Measurements from ENCODE around the gene LRP6.

LRP6 gene

DNA sequence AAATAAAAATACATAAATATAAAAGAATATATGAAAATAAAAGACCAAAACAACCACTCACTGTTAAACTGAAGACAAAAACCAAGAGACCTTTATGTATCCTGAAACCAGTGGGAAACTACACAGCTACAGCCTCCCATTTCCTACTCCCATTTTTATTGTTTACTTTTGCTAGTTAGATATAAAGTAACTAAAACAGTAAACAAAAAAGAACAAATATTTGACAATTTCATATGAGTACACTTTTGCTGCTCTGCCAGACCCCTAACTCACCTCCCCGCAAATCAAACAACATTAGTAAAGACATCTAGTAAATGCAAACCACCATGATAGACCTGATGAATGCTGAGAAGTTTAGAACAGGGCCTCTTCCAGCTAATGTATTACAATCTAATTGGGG lies 99.0 kb downstream of the LRP6 start:
- no peak overlapping the region for H3K4me3 ChIP-seq
- no peak for DNase-seq (ENCODE audit: low spot score)
- TF ChIP-seq, protein P1, sequence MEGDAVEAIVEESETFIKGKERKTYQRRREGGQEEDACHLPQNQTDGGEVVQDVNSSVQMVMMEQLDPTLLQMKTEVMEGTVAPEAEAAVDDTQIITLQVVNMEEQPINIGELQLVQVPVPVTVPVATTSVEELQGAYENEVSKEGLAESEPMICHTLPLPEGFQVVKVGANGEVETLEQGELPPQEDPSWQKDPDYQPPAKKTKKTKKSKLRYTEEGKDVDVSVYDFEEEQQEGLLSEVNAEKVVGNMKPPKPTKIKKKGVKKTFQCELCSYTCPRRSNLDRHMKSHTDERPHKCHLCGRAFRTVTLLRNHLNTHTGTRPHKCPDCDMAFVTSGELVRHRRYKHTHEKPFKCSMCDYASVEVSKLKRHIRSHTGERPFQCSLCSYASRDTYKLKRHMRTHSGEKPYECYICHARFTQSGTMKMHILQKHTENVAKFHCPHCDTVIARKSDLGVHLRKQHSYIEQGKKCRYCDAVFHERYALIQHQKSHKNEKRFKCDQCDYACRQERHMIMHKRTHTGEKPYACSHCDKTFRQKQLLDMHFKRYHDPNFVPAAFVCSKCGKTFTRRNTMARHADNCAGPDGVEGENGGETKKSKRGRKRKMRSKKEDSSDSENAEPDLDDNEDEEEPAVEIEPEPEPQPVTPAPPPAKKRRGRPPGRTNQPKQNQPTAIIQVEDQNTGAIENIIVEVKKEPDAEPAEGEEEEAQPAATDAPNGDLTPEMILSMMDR (IDR thresholded peaks at IDR 0.05): no peak
- H3K27ac ChIP-seq: no peak overlapping the region

DNA sequence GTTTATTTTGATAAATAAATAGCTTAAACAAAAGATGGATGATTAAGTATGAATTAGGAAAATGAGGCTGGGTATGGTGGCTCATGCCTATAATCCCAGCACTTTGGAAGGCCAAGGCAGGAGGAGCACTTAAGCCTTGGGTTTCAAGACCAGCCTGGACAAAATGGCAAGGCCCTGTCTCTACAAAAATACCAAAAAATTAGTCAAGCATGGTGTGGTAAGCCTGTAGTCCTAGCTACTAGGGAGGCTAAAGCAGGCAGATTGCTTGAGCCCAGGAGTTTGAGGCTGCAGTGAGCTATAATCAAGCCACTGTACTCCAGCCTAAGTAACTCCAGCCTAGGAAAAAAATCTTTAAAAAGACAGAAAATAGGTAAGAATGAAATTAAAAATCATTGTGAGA lies 100.1 kb downstream of the LRP6 start:
- TF ChIP-seq, protein P1 (IDR thresholded peaks at IDR 0.05): no peak
- no peak for DNase-seq (ENCODE audit: low spot score)
- Histone ChIP-seq H3K4me3 (no peak overlapping the region), H3K27ac (no peak overlapping the region)

DNA sequence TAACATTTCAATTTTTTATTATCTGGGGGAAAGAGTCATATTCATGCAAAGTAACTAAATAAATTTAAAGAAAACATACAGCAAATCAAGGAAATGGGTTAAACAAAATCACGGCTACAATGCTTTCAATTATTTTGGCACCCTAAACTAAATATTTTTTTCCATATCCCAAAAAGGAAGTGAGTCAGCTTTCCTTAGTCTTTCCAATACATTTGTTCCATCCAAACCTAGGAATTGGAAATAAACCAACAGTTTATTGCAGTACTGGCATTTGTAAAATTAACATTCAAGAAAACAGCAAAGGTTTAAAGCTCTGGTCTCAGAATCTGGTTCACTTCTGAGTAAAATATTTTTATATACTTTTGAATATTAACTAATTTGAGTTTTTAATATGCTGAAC lies 106.9 kb downstream of the LRP6 start:
- no peak for DNase-seq (ENCODE audit: low spot score)
- TF ChIP-seq, protein P1 (IDR thresholded peaks at IDR 0.05): no peak
- Histone ChIP-seq H3K4me3 (no peak overlapping the region), H3K27ac (no peak overlapping the region)

DNA sequence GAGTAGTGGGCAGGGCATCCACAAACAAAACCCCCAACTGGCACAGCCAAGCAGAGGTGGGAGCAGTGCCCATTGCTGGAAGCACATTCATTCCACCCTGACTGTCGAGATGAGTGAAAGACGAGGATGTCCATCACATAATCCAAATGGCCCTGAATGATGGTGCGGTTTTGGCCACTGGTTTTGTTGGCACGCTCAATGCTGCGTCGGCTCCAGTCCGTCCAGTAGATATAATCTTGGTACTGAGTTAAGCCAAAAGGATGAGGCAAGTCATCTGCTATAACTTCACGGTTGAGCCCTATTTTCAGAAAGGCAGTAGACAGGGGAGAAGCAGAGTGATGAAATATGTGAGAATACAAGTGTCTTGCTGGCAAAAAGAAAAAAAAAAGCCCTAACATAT lies 108.0 kb downstream of the LRP6 start:
- no peak for DNase-seq (ENCODE audit: low spot score)
- no peak overlapping the region for H3K27ac ChIP-seq
- H3K4me3 ChIP-seq: no peak overlapping the region
- TF ChIP-seq, protein P1 (IDR thresholded peaks at IDR 0.05): no peak

DNA sequence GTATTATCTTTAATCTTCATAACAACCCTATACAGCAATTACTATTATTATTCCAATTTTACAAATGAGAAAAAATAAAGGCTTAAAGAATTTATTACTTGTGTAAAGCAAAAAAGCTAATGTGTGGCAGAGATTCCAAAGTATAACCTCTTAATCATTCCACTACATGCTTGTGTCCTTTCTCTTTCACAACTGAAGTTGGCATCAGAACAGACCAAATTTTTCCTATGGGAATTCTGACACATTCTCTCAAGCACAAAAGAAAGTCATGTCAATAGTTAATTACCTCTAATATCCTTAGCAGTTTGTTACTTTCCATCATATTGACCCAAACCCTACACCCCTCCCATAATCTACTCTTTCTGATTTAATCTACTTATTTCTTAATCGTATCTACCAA lies 109.4 kb downstream of the LRP6 start:
- DNase-seq (ENCODE audit: low spot score): no peak
- TF ChIP-seq, protein P1 (IDR thresholded peaks at IDR 0.05): no peak
- H3K27ac ChIP-seq: no peak overlapping the region
- no peak overlapping the region for H3K4me3 ChIP-seq

DNA sequence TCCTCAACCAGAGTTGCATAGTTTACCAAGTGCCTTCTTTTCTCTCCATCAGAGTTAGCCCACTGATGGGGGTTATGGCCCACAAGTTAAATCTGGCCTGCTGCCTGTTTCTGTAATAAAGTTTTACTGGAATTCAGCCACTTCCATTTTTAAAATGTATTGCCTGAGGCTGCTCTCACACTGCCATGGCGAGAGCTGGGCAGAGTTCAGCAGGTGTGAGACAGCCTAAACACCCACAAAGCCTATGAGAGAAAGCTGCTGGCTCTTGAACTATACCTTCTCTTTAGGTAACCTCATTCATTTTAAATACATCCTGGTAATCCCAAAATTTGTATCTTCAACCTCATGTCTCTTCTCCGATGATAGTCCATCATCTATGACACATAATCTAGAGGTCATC lies 110.0 kb downstream of the LRP6 start:
- TF ChIP-seq, protein P1 (IDR thresholded peaks at IDR 0.05): no peak

DNA sequence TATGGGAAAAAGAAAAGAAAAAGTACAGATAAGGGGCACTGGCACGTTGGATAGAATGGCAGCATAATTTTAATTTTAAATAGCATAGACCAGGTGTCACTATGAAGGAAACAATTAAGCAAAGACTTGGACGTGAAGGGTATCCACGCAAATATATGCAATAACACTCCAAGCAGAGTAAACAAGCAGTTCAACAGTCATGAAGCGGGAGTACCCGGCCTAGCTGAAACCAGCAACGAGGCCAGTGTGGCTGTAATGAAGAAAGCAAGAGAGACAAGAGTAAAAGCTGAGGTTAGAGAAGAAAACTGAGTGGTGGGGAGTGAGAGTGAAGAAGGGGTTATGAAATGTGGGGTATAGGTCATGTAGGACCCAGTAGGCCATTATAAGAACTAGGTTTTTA lies 110.7 kb downstream of the LRP6 start:
- Histone ChIP-seq H3K27ac (no peak overlapping the region), H3K4me3 (no peak overlapping the region)
- TF ChIP-seq, protein P1 (IDR thresholded peaks at IDR 0.05): no peak
- no peak for DNase-seq (ENCODE audit: low spot score)

More for the DNA sequence above, 110.0 kb downstream of the LRP6 start:
- DNase-seq (ENCODE audit: low spot score): no peak
- Histone ChIP-seq H3K27ac (no peak overlapping the region), H3K4me3 (no peak overlapping the region)

Measured in coronary artery (tissue), 2 donors.